Neural cell (in vitro differentiated cells): ENCODE measurements around the gene GUCY2F. TPM values are rescaled to one million over a fixed set of nuclear protein-coding genes. Genes with fewer than 3 reads are reported as not detected.

ENCODE experiments used
- H2AFZ ChIP-seq: fragments of 200-600, 300-800 bp; sonication (generic), shearing (Covaris generic); 2 replicates; pipeline ENCODE4 v1.6.0; 2014; ENCODE audit warnings: low read depth, mild to moderate bottlenecking, antibody characterized with exemption, low read length, moderate library complexity
- H3F3A ChIP-seq: fragments of 200-600 bp; shearing (Covaris generic); 2 replicates; pipeline ENCODE4 v1.6.1; 2016; ENCODE audit warnings: mild to moderate bottlenecking, moderate library complexity, mixed read lengths, antibody characterized with exemption, low read length; ENCODE audit not compliant: insufficient read depth, poor library complexity, severe bottlenecking
- H3K27ac ChIP-seq: fragments of 200-600, 300-800 bp; sonication (generic), shearing (Covaris generic); 2 replicates; pipeline ENCODE4 v1.5.1; 2014; ENCODE audit warnings: mild to moderate bottlenecking, low read length, moderate library complexity
- H3K27me3 ChIP-seq: fragments of 300-800, 200-600 bp; sonication (generic), shearing (Covaris generic); 2 replicates; pipeline ENCODE4 v1.6.0; 2014; ENCODE audit warnings: mild to moderate bottlenecking, low read depth, low read length, moderate library complexity; ENCODE audit not compliant: insufficient read depth
- H3K36me3 ChIP-seq: fragments of 300-800, 200-600 bp; sonication (generic), shearing (Covaris generic); 2 replicates; pipeline ENCODE4 v1.5.1; 2014; ENCODE audit warnings: mild to moderate bottlenecking, antibody characterized with exemption, low read length, moderate library complexity; ENCODE audit not compliant: insufficient read depth
- H3K4me2 ChIP-seq: fragments of 300-800, 200-600 bp; sonication (generic), shearing (Covaris generic); 2 replicates; pipeline ENCODE4 v1.6.0; 2014; ENCODE audit warnings: mild to moderate bottlenecking, low read length
- H3K4me3 ChIP-seq: fragments of 300-800, 200-600 bp; sonication (generic), shearing (Covaris generic); 2 replicates; pipeline ENCODE4 v1.5.1; 2014; ENCODE audit warnings: mild to moderate bottlenecking, low read length, moderate library complexity
- H3K79me2 ChIP-seq: fragments of 200-600 bp; shearing (Covaris generic); replicated peaks from 2 replicates; pipeline ENCODE4 v1.6.0; 2014; ENCODE audit warnings: mild to moderate bottlenecking, low read length, moderate library complexity; ENCODE audit not compliant: insufficient read depth
- H3K9ac ChIP-seq: fragments of 300-800, 200-600 bp; sonication (generic), shearing (Covaris generic); 2 replicates; pipeline ENCODE4 v1.6.1; 2016; ENCODE audit warnings: mild to moderate bottlenecking, low read length, mixed read lengths
- H3K9me2 ChIP-seq: fragments of 200-600 bp; shearing (Covaris generic); 2 replicates; pipeline ENCODE4 v1.6.1; 2016; ENCODE audit warnings: mild to moderate bottlenecking, low read length, mixed read lengths; ENCODE audit not compliant: insufficient read depth
- H3K9me3 ChIP-seq: fragments of 200-600, 300-800 bp; sonication (generic), shearing (Covaris generic); 2 replicates; pipeline ENCODE4 v1.6.1; 2016; ENCODE audit warnings: mild to moderate bottlenecking, mixed run types, low read length, moderate library complexity, mixed read lengths
- H4K20me1 ChIP-seq: fragments of 200-600 bp; shearing (Covaris generic); 2 replicates; pipeline ENCODE4 v1.6.1; 2016; ENCODE audit warnings: mild to moderate bottlenecking, mixed run types; ENCODE audit not compliant: insufficient read depth
- CTCF ChIP-seq: fragments of 450-650 bp; IDR thresholded peaks from 2 replicates; pipeline ENCODE4 v1.5.1; 2014; ENCODE audit warnings: antibody characterized with exemption, mild to moderate bottlenecking, moderate library complexity; ENCODE audit not compliant: poor library complexity, severe bottlenecking
- EP300 ChIP-seq: fragments of 450-650 bp; conservative IDR thresholded peaks from 2 replicates; pipeline ENCODE4 v1.6.1; 2014; ENCODE audit warnings: antibody characterized with exemption, mild to moderate bottlenecking, moderate library complexity; ENCODE audit not compliant: poor library complexity, severe bottlenecking
- EZH2 ChIP-seq: fragments of 200-600, 300-800 bp; shearing (Covaris generic), sonication (generic); IDR thresholded peaks from 2 replicates; pipeline ENCODE4 v1.6.1; 2014; ENCODE audit warnings: antibody characterized with exemption, low read length, borderline replicate concordance, mild to moderate bottlenecking; ENCODE audit not compliant: insufficient read depth, poor library complexity, severe bottlenecking
- MXI1 ChIP-seq: fragments of 450-650 bp; conservative IDR thresholded peaks from 2 replicates; pipeline ENCODE4 v1.6.1; 2014; ENCODE audit warnings: antibody characterized with exemption, mild to moderate bottlenecking; ENCODE audit not compliant: poor library complexity, severe bottlenecking
- POLR2AphosphoS5 ChIP-seq: IDR thresholded peaks from 2 replicates; pipeline ENCODE4 v1.6.1; 2012
- RAD21 ChIP-seq: fragments of 450-650 bp; conservative IDR thresholded peaks from 2 replicates; pipeline ENCODE4 v1.6.1; 2014; ENCODE audit warnings: antibody characterized with exemption, mild to moderate bottlenecking, moderate library complexity
- REST ChIP-seq: IDR thresholded peaks from 2 replicates; pipeline ENCODE4 v1.6.1; 2012; ENCODE audit warnings: borderline replicate concordance
- SMC3 ChIP-seq: fragments of 450-650 bp; conservative IDR thresholded peaks from 2 replicates; pipeline ENCODE4 v1.6.1; 2014; ENCODE audit warnings: antibody characterized with exemption, mild to moderate bottlenecking, moderate library complexity; ENCODE audit not compliant: poor library complexity
- TAF1 ChIP-seq: IDR thresholded peaks from 2 replicates; pipeline ENCODE4 v1.6.1; 2012; ENCODE audit warnings: low read depth
- polyA plus RNA-seq: library from polyadenylated mRNA; depleted of rRNA; stranded (reverse); fragments of >200 nt; gene quantifications from 2 replicates; pipeline ENCODE4 v1.2.3, GENCODE V29; 2014

GUCY2F gene
- polyA plus RNA-seq, 1 donor from 2014 or later, result not detected

GRCh38 chrX:109362101-109362500, 119.8 kb downstream of the GUCY2F start:
- no peaks in the 10 kb centered on the region for H3K27me3 ChIP-seq
- no peak overlapping the region for H3K4me3 ChIP-seq
- no peaks in the 10 kb centered on the region for H3F3A ChIP-seq
- H3K4me2 ChIP-seq, result no peak overlapping the region
- no peaks in the 10 kb centered on the region for H3K9me3 ChIP-seq
- no peaks in the 10 kb centered on the region for H3K36me3 ChIP-seq
- no peaks in the 10 kb centered on the region for H3K79me2 ChIP-seq
- no peak for TF ChIP-seq RAD21
- no peak for TF ChIP-seq SMC3
- no peak for TF ChIP-seq REST
- no peak for TF ChIP-seq EZH2
- TF ChIP-seq TAF1, result no peak
- no peak for TF ChIP-seq MXI1
- no peak for TF ChIP-seq EP300
- no peak for TF ChIP-seq CTCF
- TF ChIP-seq POLR2AphosphoS5, result no peak
- H3K9ac ChIP-seq, result no peak overlapping the region
- H4K20me1 ChIP-seq, result no peaks in the 10 kb centered on the region
- no peak overlapping the region for H3K27ac ChIP-seq
- H3K9me2 ChIP-seq, result no peaks in the 10 kb centered on the region
- H2AFZ ChIP-seq, result no peak overlapping the region

GRCh38 chrX:109360301-109360700, 121.6 kb downstream of the GUCY2F start:
- H3K36me3 ChIP-seq, result no peaks in the 10 kb centered on the region
- H4K20me1 ChIP-seq, result no peaks in the 10 kb centered on the region
- no peaks in the 10 kb centered on the region for H3K9me3 ChIP-seq
- no peaks in the 10 kb centered on the region for H3K9me2 ChIP-seq
- no peaks in the 10 kb centered on the region for H3F3A ChIP-seq
- no peak overlapping the region for H3K4me2 ChIP-seq
- no peaks in the 10 kb centered on the region for H3K79me2 ChIP-seq
- no peak overlapping the region for H3K27ac ChIP-seq
- TF ChIP-seq EP300, result no peak
- TF ChIP-seq POLR2AphosphoS5, result no peak
- TF ChIP-seq CTCF, result no peak
- no peak for TF ChIP-seq RAD21
- TF ChIP-seq SMC3, result no peak
- TF ChIP-seq MXI1, result no peak
- no peak for TF ChIP-seq TAF1
- no peak for TF ChIP-seq EZH2
- H2AFZ ChIP-seq, result no peak overlapping the region
- H3K27me3 ChIP-seq, result no peaks in the 10 kb centered on the region
- no peak overlapping the region for H3K9ac ChIP-seq
- no peak overlapping the region for H3K4me3 ChIP-seq
